Measurements from ENCODE around the gene PPM1H.

PPM1H gene

DNA sequence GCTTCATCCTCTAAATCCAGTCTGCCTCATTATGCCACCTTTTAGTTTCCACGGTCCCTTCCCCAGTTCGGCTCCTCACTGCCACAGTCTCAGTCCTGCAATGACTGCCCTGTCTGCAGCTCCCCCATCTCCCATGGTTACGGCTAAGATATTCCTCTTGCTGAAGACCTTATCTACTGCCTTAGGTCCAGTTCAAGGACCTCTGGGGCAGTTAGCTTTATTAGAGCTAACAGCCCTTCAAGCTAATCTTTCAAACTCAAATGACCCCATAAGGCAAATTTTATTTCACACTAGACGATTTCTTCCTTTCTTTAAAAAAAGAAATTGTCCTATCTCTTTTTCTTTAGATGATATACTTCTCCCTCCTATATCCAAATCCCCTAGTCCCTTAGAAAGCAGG lies 253.6 kb downstream of the PPM1H start:
- no peak overlapping the region for H3K4me3 ChIP-seq (ENCODE audit: low read depth, low read length)
- TF ChIP-seq, protein P1, sequence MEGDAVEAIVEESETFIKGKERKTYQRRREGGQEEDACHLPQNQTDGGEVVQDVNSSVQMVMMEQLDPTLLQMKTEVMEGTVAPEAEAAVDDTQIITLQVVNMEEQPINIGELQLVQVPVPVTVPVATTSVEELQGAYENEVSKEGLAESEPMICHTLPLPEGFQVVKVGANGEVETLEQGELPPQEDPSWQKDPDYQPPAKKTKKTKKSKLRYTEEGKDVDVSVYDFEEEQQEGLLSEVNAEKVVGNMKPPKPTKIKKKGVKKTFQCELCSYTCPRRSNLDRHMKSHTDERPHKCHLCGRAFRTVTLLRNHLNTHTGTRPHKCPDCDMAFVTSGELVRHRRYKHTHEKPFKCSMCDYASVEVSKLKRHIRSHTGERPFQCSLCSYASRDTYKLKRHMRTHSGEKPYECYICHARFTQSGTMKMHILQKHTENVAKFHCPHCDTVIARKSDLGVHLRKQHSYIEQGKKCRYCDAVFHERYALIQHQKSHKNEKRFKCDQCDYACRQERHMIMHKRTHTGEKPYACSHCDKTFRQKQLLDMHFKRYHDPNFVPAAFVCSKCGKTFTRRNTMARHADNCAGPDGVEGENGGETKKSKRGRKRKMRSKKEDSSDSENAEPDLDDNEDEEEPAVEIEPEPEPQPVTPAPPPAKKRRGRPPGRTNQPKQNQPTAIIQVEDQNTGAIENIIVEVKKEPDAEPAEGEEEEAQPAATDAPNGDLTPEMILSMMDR (IDR thresholded peaks at IDR 0.05; ENCODE audit: low read depth, low read length), result no peak
- H3K27ac ChIP-seq, result no peak overlapping the region
- H3K36me3 ChIP-seq, result peaks cover 3% of the 10 kb centered on the region; the same call in 1 of the 2 replicates
- H3K9me3 ChIP-seq (ENCODE audit: severe bottlenecking), result no peaks in the 10 kb centered on the region
- DNase-seq, result no peak
- H3K27me3 ChIP-seq (ENCODE audit: insufficient read depth, low read depth, severe bottlenecking), result no peaks in the 10 kb centered on the region

DNA sequence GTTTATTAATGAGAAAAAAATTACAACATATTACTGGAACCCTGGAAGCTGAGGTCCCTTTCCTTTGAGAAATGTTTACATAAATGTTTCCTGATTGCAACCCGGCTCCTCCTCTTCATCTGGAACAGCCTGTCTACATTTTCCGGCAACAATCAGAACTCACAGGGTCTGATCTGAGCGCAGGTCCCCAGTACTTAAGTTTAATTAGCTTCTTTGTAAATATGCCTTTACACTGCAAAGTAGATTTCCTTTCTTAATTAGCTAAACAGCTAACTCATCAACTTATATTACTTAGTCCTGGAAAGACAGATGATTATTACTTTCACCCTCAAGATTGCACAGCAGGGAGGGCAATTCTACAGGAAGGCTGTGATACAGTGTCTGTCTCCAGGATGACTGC lies 255.3 kb downstream of the PPM1H start:
- DNase-seq, result no peak
- Histone ChIP-seq H3K27me3 (ENCODE audit: insufficient read depth, low read depth, severe bottlenecking) (no peaks in the 10 kb centered on the region), H3K4me3 (ENCODE audit: low read depth, low read length) (no peak overlapping the region), H3K9me3 (ENCODE audit: severe bottlenecking) (no peaks in the 10 kb centered on the region), H3K36me3 (peaks cover 5% of the 10 kb centered on the region), H3K27ac (no peak overlapping the region)
- TF ChIP-seq, protein P1 (IDR thresholded peaks at IDR 0.05; ENCODE audit: low read depth, low read length), result no peak

DNA sequence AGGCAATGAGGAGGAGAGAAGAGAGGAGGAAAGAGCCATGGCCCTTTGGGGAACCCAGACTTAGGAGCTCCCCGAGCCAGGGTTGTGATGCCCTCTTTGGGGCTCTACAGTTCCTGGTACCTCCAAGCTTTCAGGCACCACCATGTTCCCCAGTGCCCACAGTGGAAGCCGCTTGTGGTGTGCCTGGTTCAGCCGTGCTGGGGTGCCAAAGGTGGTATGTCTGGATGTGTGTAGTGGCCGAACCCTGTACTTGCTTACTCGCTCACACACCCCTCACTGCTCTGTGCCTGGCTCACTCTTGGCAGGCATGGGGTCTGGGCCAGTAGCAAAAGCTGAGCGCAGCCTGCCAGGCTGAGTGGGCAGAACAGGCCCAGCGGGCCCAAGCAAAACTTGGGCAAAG lies 257.6 kb downstream of the PPM1H start:
- Histone ChIP-seq H3K27ac (no peak overlapping the region), H3K9me3 (ENCODE audit: severe bottlenecking) (no peaks in the 10 kb centered on the region), H3K36me3 (peaks cover 7% of the 10 kb centered on the region), H3K4me3 (ENCODE audit: low read depth, low read length) (no peak overlapping the region), H3K27me3 (ENCODE audit: insufficient read depth, low read depth, severe bottlenecking) (no peaks in the 10 kb centered on the region)
- TF ChIP-seq, protein P1 (IDR thresholded peaks at IDR 0.05; ENCODE audit: low read depth, low read length), result no peak
- no peak for DNase-seq

DNA sequence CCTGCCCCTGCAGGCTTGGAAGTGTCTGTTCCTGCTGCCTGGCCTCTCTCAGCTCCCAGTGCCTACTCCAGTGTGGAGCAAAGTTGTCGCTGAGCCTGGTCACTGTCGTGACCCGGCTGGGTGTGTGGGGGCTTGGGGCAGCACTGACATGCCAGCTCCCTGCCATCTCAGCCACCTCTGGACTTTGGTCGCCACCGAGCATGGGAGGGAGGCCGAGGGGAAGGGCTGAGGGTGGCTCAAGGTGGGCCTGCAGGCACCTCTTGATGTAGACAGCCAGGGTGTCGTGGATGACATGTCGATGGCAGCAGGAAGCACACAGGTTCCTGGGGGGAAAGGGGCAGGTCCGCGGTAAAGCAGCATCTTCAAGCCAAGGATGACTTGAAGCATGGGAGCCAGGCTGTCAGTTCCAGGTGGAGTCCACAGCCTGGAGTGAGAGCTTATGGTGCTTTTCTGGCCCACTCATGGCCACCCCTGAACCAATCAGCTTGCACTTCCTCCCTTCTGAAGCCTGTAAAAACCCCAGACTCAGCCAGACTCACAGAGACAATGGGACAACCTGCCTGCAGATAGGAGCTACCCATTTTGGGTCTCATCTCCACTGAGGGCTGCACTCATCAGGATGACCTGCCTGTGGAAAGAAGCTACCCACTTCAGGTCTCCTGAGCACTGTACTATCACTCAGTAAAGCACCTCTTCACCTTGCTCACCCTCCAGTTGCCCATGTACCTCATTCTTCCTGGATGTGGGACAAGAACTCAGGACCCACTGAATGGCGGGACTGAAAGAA lies 258.2 kb downstream of the PPM1H start:
- no peak for DNase-seq
- H3K27me3 ChIP-seq (ENCODE audit: insufficient read depth, low read depth, severe bottlenecking), result no peaks in the 10 kb centered on the region
- no peak overlapping the region for H3K4me3 ChIP-seq (ENCODE audit: low read depth, low read length)
- peaks cover 7% of the 10 kb centered on the region for H3K36me3 ChIP-seq
- TF ChIP-seq, protein P1 (IDR thresholded peaks at IDR 0.05; ENCODE audit: low read depth, low read length), result no peak
- no peaks in the 10 kb centered on the region for H3K9me3 ChIP-seq (ENCODE audit: severe bottlenecking)
- no peak overlapping the region for H3K27ac ChIP-seq

DNA sequence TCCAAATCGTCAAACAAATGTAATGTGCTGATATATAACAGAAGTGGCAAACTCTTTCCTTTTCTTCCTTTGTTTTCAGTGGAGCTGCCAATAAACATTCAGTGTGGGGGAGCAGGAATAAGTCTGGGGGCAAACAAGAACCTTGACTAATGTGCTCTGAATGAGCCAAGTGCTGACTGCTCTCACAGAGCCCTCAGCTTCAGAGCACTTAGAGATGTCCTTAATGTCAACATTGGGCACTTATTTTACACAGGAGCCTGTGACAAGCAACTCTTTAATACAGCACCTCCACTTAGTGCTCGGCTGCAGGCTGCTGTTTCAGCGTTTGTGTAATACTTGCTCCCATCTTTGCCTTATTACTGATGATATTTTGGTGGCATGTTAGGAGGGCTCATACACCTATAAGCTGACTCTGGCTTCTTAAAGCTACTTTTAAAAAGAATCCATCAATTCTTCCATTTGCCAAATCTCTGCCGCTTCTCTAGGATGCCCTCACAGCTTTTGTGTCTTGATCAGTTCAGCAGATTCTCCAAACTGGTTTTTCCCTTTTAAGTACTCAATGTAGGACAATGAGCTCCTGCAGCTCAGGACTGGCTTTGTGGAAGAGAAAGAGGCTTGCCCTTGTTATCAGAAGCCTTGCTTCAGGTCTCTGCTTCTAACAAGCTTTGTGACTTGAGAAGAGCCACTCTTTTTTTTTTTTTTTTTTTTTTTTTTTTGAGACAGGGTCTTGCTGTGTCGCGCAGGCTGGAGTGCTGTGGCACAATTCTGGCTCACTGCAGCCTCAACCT lies 261.7 kb downstream of the PPM1H start:
- TF ChIP-seq, protein P1 (IDR thresholded peaks at IDR 0.05; ENCODE audit: low read depth, low read length), result no peak
- no peak for DNase-seq
- H3K36me3 ChIP-seq, result peaks cover 4% of the 10 kb centered on the region
- no peaks in the 10 kb centered on the region for H3K27me3 ChIP-seq (ENCODE audit: insufficient read depth, low read depth, severe bottlenecking)
- H3K9me3 ChIP-seq (ENCODE audit: severe bottlenecking), result no peaks in the 10 kb centered on the region
- H3K4me3 ChIP-seq (ENCODE audit: low read depth, low read length), result no peak overlapping the region
- no peak overlapping the region for H3K27ac ChIP-seq

All from WERI-Rb-1 (cell line).